ENCODE data around the gene TMEM158.

DNA sequence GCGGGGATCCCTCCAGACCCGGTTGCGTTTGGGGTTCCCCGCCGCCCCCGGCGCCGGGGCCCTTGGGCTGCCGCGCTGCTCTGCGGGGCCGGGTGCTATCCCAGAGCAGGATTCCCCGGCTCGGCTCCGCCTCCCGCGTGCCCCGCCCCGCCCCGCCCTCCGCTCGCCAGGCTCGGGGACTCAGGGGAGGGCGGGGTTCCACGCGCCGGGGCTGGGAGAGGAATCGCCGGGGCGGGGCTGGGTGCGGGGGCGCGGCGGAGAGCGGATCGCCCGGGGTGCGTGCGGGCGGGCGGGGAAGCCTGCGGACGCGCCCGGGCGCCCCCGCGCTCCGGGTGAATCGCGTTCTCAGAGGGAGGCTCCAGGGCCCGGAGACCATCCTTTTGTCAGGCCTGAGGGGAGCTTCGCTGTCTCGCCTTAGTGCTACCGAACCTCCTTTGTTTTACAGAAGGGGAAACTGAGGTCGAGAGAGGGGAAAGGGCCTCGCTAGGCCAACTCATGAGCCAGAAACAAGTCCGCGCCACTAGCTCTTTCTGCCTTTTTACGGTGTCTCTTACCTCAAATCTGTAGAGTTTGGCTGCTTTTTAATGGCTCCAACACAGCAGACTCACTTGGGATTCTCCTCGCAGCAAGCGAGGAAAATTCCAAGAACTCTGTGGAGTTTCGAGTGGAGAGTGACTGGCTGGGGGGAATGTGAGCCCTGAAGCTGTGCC lies at the start of gene TMEM158:
- TF ChIP-seq, protein P1, sequence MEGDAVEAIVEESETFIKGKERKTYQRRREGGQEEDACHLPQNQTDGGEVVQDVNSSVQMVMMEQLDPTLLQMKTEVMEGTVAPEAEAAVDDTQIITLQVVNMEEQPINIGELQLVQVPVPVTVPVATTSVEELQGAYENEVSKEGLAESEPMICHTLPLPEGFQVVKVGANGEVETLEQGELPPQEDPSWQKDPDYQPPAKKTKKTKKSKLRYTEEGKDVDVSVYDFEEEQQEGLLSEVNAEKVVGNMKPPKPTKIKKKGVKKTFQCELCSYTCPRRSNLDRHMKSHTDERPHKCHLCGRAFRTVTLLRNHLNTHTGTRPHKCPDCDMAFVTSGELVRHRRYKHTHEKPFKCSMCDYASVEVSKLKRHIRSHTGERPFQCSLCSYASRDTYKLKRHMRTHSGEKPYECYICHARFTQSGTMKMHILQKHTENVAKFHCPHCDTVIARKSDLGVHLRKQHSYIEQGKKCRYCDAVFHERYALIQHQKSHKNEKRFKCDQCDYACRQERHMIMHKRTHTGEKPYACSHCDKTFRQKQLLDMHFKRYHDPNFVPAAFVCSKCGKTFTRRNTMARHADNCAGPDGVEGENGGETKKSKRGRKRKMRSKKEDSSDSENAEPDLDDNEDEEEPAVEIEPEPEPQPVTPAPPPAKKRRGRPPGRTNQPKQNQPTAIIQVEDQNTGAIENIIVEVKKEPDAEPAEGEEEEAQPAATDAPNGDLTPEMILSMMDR (conservative IDR thresholded peaks at IDR 0.05), result no peak
- no peak for TF ChIP-seq EZH2 (IDR thresholded peaks at IDR 0.05; ENCODE audit: low read depth)

All from PC-9 (cell line).